ENCODE results near the gene BMP6. TPM values are rescaled to one million over a fixed set of nuclear protein-coding genes. Genes with fewer than 3 reads are reported as not detected.

The BMP6 gene
- total RNA-seq, 1 experiment from 2014 or later, result 0.28 TPM

DNA sequence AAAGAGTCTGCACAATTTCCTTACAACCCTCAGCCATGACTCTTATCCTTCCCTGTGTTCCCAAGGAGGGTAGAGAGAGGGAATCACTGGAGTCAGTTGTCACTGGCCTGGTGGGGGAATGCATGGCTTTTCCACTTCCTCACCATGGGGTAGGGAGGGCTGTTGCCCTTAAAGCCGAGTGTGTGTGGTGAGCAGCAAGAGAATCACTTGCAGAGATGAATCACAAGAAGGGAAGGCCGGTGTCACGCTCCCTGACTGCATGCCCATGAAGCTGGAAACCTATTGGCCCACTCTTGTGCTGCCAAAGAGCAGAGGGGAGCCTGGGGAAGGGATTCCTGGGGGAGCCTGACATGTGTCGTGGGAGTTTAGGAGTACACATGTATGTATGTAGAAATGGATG, 18.1 kb upstream of the BMP6 start:
- Histone ChIP-seq H2AFZ (ENCODE audit: low read length) (no peak overlapping the region), H4K5ac (ENCODE audit: insufficient read length, low read depth, low read length) (no peak overlapping the region), H2BK20ac (ENCODE audit: low read depth, low read length, poor library complexity, severe bottlenecking) (no peak overlapping the region), H3K4me1 (ENCODE audit: insufficient read depth, low read length) (no peaks in the 10 kb centered on the region), H4K91ac (ENCODE audit: insufficient read length, low read depth, low read length) (no peak overlapping the region), H3K27ac (ENCODE audit: insufficient read length, low read depth, low read length) (no peak overlapping the region), H2AK5ac (ENCODE audit: insufficient read length, low read length) (no peak overlapping the region), H3K79me2 (ENCODE audit: insufficient read depth, low read length) (no peaks in the 10 kb centered on the region), H3K18ac (ENCODE audit: insufficient read length, low read depth, low read length) (no peak overlapping the region), H3K56ac (ENCODE audit: insufficient read length, low read depth, low read length) (no peak overlapping the region), H3K23ac (ENCODE audit: insufficient read length, low read depth, low read length) (no peak overlapping the region), H2BK12ac (ENCODE audit: insufficient read length, low read depth, low read length) (no peak overlapping the region), H4K20me1 (ENCODE audit: control insufficient read depth, insufficient read depth, insufficient read length) (no peaks in the 10 kb centered on the region), H3T11ph (ENCODE audit: low read length) (no peak overlapping the region), H3K4ac (ENCODE audit: low read depth, low read length) (no peak overlapping the region), H3K4me2 (ENCODE audit: insufficient read depth, insufficient read length, low read length) (no peak overlapping the region), H3K9ac (ENCODE audit: extremely low read depth, insufficient read length, low read length) (no peak overlapping the region), H2BK120ac (ENCODE audit: low read depth, low read length, poor library complexity, severe bottlenecking) (no peak overlapping the region), H3K23me2 (ENCODE audit: insufficient read length, low read depth, low read length, poor library complexity, severe bottlenecking) (no peaks in the 10 kb centered on the region), H3K27me3 (ENCODE audit: insufficient read depth, low read length) (no peaks in the 10 kb centered on the region), H4K8ac (replicated peaks; ENCODE audit: insufficient read length, low read depth, low read length) (no peak overlapping the region), H3K14ac (ENCODE audit: insufficient read depth, low read length) (no peak overlapping the region), H2BK5ac (ENCODE audit: insufficient read length, low read length) (no peak overlapping the region), H3K9me3 (ENCODE audit: control insufficient read depth, low read depth, low read length) (no peaks in the 10 kb centered on the region), H2BK15ac (ENCODE audit: low read depth, low read length) (no peak overlapping the region), H3K79me1 (ENCODE audit: insufficient read depth, low read depth, low read length, poor library complexity, severe bottlenecking) (no peaks in the 10 kb centered on the region)
- no peak overlapping the region for H3K27ac Mint-ChIP-seq
- no peak for DNase-seq
- H3K9me3 Mint-ChIP-seq, result peaks cover 0 to 7% of the 10 kb centered on the region in 2 experiments; a peak in 2 of 5 replicates
- no peaks in the 10 kb centered on the region for H3K36me3 Mint-ChIP-seq (ENCODE audit: insufficient read depth in 1 of 3, low read depth in 3 of 3)
- H3K4me3 Mint-ChIP-seq, result no peak overlapping the region
- no CpG with 5 or more reads among the region's 4 CpGs for WGBS (ENCODE audit: extremely low coverage, insufficient read length, low lambda C conversion rate)
- TF ChIP-seq, protein P1, sequence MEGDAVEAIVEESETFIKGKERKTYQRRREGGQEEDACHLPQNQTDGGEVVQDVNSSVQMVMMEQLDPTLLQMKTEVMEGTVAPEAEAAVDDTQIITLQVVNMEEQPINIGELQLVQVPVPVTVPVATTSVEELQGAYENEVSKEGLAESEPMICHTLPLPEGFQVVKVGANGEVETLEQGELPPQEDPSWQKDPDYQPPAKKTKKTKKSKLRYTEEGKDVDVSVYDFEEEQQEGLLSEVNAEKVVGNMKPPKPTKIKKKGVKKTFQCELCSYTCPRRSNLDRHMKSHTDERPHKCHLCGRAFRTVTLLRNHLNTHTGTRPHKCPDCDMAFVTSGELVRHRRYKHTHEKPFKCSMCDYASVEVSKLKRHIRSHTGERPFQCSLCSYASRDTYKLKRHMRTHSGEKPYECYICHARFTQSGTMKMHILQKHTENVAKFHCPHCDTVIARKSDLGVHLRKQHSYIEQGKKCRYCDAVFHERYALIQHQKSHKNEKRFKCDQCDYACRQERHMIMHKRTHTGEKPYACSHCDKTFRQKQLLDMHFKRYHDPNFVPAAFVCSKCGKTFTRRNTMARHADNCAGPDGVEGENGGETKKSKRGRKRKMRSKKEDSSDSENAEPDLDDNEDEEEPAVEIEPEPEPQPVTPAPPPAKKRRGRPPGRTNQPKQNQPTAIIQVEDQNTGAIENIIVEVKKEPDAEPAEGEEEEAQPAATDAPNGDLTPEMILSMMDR (conservative IDR thresholded peaks at IDR 0.05), result no peak
- H3K27me3 Mint-ChIP-seq (ENCODE audit: low read depth), result no peaks in the 10 kb centered on the region; the same call in none of the 2 replicates
- H3K4me1 Mint-ChIP-seq, result no peaks in the 10 kb centered on the region
